Brain microvascular endothelial cell (primary cell): ENCODE data around the gene GNG8.

Experiments
- DNase-seq: peaks from one replicate; pipeline ENCODE4 v3.0.0-alpha.2; 2020
- H3K27ac ChIP-seq: fragments of 250-450 bp; sonication (Bioruptor Pico); 2 replicates; pipeline ENCODE4 v1.5.1; 2020; ENCODE audit warnings: mild to moderate bottlenecking, moderate library complexity
- H3K27me3 ChIP-seq: fragments of 250-450 bp; sonication (Bioruptor Pico); replicated peaks from 2 replicates; pipeline ENCODE4 v1.5.1; 2020; ENCODE audit warnings: mild to moderate bottlenecking
- H3K36me3 ChIP-seq: fragments of 250-450 bp; sonication (Bioruptor Pico); replicated peaks from 2 replicates; pipeline ENCODE4 v1.5.1; 2020; ENCODE audit warnings: mild to moderate bottlenecking
- H3K4me3 ChIP-seq: 2 replicates; pipeline ENCODE4 v1.5.1; 2011; ENCODE audit warnings: low read depth, mild to moderate bottlenecking, control low read depth, low read length, moderate library complexity
- CTCF ChIP-seq: IDR thresholded peaks from 2 replicates; pipeline ENCODE4 v1.5.1; 2011; ENCODE audit warnings: low read depth, mild to moderate bottlenecking, moderate library complexity, low read length, control low read depth, inconsistent platforms; ENCODE audit errors: missing control alignments
- in situ Hi-C: cut with HindIII; loops from 2 replicates; pipeline ENCODE4 v1.10.0; 2017; ENCODE audit warnings: low sequenced_read_pairs, low pct_ligation_motif_present

GNG8 gene

DNA sequence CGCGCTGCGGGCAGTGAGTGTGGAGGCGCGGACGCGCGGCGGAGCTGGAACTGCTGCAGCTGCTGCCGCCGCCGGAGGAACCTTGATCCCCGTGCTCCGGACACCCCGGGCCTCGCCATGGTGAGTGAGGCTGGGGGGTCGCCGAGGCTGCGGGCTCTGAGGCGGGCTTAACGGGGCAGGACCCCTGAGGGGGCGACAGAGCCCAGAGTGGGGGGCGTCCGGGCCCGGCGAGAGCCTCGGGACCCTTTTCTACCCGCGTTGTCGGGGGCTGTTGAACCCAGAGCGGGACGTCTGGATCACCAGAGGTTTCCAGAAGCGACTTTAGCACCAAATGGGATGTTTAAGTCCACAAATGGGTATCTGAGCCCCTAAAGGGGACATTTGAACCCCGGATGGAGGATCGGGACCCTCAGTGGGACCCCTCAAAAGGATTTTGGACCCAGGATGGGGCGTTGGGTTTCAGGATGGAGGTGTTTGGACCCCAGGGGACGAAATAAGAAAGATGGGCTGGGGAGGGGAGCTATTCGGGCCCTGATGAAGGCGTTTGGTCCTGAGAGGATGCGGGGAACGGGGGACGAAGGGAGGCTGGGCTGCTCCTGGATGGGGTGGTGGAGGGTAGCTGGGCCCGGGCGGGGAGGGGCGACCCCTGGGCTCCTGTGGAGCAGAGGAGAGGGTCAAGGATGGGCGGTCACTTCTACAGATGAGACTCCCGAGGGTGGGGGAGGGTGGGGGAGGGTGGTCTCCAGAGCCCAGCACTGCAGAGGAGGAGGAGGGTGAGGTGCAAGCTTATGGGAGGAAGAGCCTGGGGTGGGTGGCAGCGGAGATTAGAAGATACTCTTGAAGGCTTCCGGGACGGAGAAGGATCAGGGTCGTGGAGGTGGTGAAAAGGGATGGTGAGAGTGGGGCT is 34.4 kb downstream of the GNG8 start, which contains the start of gene CALM3:
CALM3 (plus strand) TSS at position 13 of the 907 bp plus-strand sequence; CDS start at position 118, 105 bp downstream.
- DNase-seq = no peak
- Histone ChIP-seq H3K27ac (peak within 1 kb of the TSS; percentile 100), H3K4me3 (peak within 1 kb of the TSS; percentile 92), H3K36me3 (peaks cover 11% of the 10 kb centered on the region), H3K27me3 (no peaks in the 10 kb centered on the region)
- no peak for TF ChIP-seq CTCF
- in situ Hi-C loops = no loop called here

GRCh38 chr19:46600384-46601317 is 35.4 kb downstream of the GNG8 start:
- peak overlapping the region; percentile 92 for H3K4me3 ChIP-seq
- H3K27me3 ChIP-seq = no peaks in the 10 kb centered on the region
- H3K36me3 ChIP-seq = peaks cover 1% of the 10 kb centered on the region
- in situ Hi-C loops = no loop called here
- H3K27ac ChIP-seq = peak overlapping the region; percentile 100
- no peak for TF ChIP-seq CTCF
- peak; percentile 97 for DNase-seq

- peak overlapping the region; percentile 92 for H3K4me3 ChIP-seq
- no peaks in the 10 kb centered on the region for H3K36me3 ChIP-seq
- no peaks in the 10 kb centered on the region for H3K27me3 ChIP-seq
- in situ Hi-C loops = no loop called here
- H3K27ac ChIP-seq = peak overlapping the region; percentile 100
- no peak for TF ChIP-seq CTCF
- DNase-seq = no peak
These were observed 36.2 kb downstream of the GNG8 start for GRCh38 chr19:46599716-46600373.

GRCh38 chr19:46598372-46598917 is 37.6 kb downstream of the GNG8 start:
- in situ Hi-C loops = no loop called here
- TF ChIP-seq CTCF = no peak
- H3K4me3 ChIP-seq = no peak overlapping the region
- no peaks in the 10 kb centered on the region for H3K36me3 ChIP-seq
- no peak overlapping the region for H3K27ac ChIP-seq
- no peak for DNase-seq
- no peaks in the 10 kb centered on the region for H3K27me3 ChIP-seq

DNA sequence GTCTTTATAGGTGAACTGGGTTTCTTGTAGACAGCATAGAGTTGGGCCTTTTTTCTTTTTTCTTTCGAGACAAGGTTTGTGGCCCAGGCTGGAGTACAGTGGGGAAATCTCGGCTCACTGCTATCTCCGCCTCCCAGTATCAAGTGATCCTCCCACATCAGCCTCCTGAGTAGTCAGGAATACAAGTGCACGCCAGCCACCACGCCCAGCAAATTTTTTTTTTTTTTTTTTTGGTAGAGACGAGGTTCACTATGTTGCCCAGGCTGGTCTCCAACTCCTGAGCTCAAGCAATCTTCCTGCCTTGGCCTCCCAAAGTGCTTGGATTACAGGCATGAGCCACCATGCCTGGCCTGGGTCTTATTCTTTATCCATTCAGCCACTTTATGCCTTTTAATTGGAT is 40.0 kb downstream of the GNG8 start:
- no peak overlapping the region for H3K27ac ChIP-seq
- no peak overlapping the region for H3K4me3 ChIP-seq
- DNase-seq = no peak
- no peaks in the 10 kb centered on the region for H3K36me3 ChIP-seq
- H3K27me3 ChIP-seq = no peaks in the 10 kb centered on the region
- in situ Hi-C loops = no loop called here
- no peak for TF ChIP-seq CTCF
